ELR (cell line): ENCODE measurements around the gene DENND5B.

Source experiments
- DNase-seq: peaks from one replicate; pipeline ENCODE4 v3.0.0-alpha.2; 2015; ENCODE audit warnings: low read depth

Gene DENND5B

DNA sequence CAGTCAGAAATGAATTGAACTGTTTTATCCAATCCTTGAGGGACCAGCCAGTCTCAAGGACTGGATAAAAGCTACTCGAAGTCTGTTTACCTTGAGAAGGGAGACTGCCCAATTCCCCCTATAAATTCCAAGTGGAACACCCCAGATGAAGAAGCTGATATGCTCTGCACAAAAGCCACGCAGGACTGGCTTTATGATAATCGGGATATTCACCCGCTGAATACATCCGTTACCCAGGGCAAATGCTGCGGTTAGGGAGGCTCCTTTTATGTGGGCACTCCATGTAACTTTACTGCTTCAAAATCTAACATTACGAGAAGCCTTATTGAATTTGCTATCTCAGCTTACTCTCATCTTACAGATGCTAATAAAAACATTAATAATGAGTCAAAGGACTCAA lies 119.1 kb downstream of the DENND5B start:
- peak; percentile 58 for DNase-seq

DNA sequence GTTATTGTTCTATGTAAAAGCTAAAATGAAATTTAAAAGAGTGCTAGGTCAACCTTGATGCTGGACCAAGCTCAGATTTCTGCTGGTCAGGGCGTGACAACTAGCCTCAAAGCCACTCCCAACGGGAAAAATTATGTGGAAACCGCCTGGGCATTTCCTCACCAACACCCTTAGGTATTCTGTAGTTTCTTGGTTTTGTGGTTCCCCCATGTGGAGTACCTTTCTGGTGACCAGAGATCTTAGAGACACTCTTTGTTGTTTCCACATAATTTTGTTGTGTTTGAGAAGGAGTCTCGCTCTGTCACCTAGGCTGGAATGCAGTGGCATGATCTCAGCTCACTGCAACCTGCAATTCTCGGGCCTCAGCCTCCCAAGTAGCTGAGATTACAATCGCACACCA lies 119.9 kb downstream of the DENND5B start:
- DNase-seq, result no peak

DNA sequence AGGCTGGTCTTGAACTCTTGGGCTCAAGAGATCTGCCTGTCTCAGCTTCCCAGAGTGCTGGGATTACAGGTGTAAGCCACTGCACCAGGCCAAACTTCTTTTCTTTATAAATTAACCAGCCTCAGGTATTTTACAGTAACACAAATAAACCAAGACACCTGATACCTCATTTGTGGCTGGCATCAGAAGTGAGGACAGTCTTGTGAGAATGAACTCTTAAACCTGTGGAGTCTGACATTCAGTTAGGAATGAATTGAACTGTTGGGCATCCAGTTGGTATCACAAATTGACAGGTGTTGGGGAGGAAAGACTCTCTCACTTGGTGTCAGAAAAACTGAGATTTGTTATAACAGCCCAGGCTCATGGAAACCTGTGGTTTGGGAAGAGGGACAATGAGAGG lies 120.5 kb downstream of the DENND5B start:
- DNase-seq, result no peak

DNA sequence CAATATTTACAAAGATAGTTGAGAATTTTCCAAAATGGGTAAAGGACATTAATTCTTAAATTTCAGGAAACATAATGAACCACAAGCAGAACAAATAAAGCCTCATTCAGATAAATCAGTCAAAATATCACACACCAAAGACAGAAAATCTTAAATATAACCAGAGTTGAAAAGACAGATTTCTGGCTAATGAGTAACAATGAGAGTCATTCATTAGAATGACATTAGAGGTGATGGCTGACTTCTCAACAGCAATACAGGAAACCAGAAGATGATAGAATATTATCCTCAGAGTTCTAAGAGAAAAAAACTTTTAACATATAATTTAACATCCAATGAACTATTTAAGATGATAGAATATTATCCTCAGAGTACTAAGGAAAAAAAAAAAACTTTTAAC lies 124.2 kb downstream of the DENND5B start:
- peak; percentile 67 for DNase-seq

DNA sequence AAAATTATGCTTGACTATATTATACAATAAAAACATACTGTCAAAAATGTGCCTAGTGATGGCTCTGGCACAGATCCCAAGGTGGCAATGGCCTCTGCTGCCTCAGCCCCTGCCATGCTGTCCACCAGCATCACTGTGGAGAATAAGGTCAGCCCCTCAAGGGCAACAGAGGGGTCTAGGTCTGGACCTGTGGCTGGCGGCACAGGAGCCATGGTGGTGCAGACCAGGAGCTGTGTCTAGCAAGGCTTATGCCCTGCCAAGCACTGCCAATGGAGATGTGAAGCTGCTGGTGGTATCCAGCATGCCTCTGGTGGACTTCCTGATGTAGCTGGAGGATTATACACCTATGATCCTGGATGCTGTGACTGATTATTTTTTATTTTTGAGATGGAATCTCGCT lies 125.9 kb downstream of the DENND5B start:
- no peak for DNase-seq

DNA sequence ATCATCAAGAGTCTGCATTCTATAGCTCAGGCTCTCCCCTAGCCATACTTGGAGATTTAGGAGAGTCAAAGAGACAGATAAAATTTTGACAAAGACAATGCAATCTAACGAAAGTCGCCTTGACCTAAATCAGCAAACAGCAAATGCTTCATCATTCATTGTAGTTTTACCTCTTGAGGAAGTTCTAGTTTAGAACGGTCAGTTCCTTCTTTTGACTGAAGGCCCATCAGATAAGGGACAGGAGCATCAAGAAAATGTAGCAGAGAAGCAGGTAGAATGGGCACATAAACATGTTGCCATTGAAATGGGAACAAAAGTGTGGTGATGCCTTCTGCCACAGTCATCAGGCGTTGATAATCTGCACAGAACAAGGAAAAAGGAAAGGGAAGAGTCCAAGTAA lies 130.9 kb downstream of the DENND5B start:
- DNase-seq, result no peak

DNA sequence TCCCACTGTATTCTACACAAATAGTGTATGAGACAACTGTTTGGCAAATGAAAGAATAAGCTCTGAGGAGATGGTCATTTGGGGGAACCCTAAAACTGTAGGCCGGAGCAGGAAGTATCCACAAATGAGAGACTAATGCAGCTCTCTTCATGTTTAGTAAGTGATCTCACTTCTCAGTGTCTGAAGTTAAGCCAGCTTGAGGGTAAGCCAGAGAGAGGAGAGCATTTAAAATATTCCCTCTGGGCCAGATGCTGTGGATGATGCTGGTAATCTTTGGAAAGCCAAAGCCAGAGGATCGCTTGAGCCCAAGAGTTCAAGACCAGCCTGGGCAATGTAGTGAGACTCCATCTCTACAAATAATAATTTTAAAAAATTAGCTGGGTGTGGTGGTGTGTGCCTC lies 134.4 kb downstream of the DENND5B start:
- DNase-seq, result no peak

DNA sequence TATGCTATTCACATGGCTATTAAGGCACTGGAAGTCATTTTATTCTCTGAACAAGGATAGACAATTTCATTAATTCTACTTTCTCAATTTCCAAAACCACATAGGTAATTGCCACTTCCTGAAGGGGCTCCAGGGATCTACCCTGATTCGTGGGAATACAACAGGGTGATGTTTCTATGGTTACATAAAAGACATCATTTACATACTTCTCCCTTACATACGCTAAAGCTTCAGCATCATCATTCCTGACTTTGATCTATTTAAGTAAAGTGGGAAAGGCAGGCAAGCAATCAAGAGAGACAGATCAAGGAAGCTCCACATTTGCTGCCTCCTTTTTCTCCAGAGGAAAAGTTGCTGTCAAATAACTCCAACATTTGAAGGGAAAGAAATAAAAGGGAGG lies 146.2 kb downstream of the DENND5B start:
- DNase-seq, result no peak

DNA sequence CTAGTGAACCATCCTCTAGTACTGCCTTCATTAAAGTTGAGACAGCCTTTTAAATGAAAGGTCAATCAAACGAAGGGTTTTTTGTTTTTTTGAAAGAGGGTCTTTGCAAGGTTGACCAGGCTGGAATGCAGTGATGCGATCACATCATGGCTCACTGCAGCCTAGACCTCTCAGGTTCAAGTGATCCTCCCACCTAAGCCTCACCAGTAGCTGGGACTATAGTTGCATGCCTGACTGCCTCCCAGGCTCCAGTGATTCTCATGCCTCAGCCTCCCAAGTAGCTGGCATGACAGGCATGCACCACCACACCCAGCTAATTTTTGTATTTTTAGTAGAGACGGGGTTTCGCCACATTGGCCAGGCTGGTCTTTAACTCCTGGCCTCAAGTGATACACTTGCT lies 150.3 kb downstream of the DENND5B start:
- no peak for DNase-seq

DNA sequence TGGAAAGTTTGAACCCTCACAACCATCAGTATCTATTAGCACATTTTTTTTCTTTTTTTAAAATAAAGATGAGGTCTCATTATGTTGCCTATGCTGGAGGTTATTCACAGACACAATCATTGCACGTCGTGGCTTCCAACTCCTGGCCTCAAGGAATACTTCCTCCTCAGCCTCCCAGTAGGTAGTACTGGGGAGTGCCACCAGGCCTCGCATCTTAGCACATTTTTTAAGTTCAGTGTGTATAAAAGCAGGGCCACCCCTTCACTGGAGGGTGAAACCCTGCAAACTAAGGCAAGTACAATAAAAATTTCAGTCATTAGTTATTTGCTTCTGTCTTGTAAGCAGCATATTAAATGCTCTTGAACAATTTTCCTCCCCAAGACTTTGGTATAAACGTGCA lies 150.8 kb downstream of the DENND5B start:
- no peak for DNase-seq

DNA sequence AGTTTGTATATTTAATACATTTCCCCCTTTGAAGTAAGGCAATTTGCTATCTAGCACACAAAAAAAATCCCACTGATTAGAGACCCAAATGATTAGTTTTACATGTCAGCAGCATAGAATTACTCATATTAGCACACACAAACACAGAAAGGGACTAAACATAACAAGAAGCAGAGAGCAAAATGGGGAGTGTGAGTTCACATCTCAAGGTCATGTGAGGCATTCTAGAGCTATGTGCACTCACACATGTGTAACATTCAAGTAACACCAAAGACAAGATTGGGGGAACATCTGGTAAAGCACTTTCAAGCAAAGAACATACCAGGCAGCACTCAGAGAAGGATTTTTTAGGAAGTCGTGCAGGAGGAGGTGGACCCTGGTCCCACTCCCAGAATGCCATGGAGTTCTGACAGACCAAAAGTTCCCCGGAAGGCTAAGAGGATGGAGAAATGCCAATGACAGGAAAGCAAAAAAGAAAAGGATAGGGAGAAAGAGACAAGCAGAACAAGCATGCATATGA lies 159.2 kb downstream of the DENND5B start:
- peak; percentile 16 for DNase-seq

DNA sequence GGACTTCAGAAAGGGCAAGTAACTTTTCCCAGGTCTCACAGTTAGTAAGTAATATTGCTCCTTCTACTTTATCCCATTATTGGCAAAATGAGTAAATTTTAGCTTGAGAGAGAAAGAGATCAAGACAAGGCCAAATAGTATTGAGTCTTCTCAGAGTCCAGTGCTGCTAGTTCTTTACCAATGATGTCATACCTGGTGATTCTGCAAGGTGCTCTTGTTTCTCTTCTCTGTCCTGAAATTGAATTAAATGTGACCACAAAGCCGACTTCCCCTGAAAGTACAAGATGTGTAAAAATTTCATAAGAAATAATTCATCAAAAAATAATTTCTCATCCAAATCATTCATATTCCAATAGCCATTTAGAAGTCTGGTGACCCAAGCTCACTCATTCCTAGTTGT lies 167.5 kb downstream of the DENND5B start:
- DNase-seq, result no peak

DNA sequence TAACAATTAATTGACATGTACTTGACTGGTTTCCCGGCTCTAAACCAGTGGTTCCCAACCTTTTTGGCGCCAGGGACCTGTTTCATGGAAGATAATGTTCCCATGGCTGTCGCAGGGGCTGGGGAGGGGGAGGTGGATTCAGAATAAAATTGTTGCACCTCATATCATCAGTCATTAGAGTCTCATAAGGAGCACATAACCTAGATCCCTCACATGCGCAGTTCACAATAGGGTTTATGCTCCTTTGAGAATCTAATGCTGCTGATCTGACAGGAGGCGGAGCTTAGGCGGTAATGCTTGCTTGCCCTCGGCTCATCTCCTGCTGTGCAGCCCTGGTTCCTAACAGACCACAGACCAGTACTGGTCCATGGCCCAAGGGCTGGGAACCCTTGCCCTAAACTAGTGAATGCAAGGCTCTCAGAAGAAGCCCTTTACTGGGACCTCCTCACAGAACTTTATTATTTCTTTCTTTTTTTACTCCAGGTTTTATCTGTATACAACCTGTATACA lies 178.6 kb downstream of the DENND5B start:
- no peak for DNase-seq

DNA sequence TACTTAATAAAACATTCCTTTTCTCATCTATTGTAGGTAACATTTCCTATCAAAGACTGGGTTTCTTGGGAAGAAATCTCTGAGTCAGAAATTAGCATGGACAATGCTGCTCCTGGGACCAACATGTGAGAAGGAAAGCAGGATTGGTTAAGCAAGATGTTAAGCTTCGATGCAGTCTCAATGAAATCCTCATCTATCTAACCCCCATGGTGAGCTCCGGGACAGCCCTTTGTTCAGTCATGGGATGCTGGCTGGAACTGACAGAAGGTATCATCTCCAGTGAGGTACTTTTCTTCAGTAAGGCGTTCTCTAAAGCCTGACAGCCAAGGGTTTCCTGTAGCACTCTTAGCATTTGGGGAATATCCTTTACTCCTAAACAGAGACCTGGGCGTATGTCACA lies 182.2 kb downstream of the DENND5B start:
- no peak for DNase-seq

DNA sequence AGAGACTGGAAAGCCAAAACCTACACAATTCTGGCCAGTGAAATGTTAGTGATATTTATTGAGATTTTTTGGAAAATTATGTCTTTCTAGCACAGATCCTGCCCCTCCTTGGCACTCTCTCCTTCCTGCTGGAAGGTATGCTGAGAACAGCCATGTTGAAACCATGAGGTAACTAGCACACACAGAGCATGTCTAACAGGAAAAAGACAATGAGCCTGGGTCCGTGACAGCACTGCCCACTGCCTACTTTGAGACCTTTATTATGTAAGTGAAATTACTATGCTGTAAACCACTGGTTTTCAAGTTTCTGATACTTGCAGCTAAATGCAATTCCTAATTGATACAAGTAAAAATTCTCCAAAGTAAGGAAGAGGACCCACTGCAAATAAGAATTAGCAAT lies 183.4 kb downstream of the DENND5B start:
- DNase-seq, result no peak

DNA sequence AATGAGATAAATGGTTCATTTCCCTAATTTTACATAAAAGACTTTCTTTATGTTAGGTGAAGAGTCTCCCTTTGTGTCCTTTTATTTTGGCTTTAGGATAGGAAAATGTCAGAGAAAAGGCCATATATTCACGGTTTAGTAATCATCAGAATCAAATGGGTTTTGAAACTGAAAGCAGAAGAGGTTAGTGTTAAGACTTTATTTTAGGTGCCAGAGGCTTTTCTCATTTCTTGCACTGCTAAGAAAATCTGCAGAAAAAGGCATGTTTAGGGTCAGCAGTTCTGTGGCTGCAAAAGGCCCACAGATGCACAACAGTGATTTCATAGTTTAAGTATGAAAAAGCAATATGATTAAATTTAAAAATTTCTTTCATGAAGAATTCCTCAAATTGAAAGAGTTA lies 184.6 kb downstream of the DENND5B start:
- DNase-seq, result no peak

DNA sequence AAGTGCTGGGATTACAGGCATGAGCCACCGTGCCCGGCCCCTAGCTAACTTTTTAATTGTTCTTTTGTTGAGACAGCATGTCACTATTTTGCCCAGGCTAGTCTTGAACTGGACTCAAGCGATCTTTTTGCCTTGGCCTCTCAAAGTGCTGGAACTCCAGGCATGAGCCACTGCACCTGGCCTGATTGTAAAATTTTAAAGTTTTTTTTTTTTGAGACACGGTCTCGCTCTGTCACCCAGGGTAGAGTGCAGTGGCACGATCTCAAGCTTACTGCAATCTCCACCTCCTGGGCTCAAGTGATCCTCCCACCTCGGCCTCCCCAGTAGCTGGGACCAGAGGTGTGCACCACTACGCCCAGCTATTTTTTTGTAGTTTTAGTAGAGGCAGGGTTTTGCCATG lies 185.9 kb downstream of the DENND5B start:
- DNase-seq, result no peak

DNA sequence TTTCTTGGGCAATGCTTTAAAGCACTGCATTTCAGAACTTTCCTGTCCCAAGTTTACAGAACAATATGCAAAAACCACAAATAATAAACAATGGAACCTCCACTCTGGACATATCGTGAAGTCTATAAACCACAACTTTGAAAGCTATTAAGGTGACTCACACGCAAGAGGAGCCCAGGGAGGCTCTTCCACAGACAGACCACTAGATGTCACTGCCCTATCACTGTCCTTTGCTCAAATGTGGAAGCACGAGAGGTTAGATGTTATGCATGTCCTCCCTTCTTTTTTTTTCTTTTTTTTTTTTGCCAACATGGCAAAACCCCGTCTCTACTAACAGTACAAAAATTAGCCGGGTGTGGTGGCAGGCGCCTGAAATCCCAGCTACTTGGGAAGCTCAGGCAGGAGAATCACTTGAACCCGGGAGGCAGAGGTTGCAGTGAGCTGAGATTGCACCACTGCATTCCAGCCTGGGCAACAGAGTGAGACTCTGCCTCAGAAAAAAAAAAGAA lies 187.8 kb downstream of the DENND5B start:
- peak; percentile 95 for DNase-seq

DNA sequence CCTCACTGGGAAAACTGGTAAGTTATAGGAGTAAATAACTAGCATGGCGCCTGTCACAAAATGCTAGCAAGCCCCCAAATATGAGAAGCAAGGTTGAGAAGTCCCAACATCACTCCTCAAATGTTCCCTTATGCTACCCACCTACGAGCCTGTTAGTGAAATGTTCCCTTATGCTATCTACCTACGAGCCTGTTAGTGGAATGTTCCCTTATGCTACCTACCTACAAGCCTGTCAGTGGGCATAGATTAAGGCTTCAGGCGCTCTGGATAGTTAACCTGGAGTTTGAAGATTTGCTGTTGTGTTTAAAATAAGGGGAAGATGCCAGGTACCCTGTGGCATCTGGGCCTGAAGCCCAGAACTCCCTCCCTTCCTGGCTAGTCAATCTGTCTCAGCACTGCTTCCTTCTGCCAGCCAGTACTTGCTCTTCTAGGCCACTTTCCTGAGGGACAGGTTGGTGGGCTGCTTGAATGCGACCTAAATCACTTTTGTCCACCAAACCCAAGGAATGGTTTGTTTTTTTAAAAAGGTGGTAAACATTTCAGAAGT lies 197.9 kb downstream of the DENND5B start:
- no peak for DNase-seq

DNA sequence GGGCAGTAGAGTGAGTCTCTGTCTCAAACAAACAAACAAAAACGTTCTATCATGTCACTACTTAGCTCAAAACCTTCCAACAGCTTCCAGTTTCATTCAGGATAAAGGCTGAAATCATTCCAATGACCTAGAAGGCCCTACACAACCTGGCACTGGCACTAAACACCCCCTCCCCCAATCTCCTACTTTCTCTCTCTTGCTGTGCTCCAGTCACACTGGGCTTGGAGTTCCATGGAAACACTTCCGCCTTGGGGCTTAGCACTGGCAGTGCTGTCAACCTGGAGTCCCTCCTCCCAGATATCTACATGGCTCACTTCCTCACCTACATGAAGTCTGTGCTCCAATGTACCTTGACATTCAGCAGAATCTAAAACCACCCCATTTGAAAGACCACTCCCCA lies 199.9 kb downstream of the DENND5B start:
- no peak for DNase-seq

DNA sequence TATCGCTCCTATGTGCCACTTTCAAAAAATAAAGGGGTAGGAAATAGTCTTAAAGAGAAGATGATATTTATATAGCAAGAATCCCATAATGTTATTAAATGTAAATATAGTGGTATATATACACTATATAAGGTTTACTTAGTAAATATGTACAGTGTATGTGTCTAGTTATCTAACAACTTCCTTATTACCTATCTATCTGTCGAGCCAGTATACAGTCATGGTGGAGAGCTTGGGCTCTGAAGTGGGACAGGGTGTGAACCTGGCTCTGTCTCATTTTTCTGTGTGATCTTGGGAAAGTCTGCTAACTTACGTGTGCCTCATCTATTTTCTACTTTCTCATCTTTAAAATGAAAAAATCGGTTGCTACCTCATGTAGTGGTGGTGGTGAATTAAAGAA lies 202.2 kb downstream of the DENND5B start:
- no peak for DNase-seq

DNA sequence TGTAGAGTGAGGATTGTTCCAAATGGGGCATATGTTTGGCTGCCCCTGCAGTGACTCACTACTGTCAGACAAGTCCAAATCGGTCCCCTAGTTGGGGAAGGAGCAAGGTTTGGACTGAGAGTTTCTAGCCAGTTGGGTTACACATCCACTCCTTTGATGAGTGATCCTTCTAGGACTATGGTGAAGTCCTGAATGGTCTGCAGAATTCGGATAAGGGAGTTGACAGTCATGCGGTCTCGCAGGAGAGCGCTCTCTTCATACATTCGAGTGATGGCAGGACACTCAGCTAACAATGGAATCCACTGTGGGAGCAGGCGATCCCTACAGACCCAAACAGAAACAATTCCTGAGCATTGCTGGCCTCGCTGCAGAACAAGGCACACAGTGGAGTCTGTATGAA lies 203.5 kb downstream of the DENND5B start:
- no peak for DNase-seq

DNA sequence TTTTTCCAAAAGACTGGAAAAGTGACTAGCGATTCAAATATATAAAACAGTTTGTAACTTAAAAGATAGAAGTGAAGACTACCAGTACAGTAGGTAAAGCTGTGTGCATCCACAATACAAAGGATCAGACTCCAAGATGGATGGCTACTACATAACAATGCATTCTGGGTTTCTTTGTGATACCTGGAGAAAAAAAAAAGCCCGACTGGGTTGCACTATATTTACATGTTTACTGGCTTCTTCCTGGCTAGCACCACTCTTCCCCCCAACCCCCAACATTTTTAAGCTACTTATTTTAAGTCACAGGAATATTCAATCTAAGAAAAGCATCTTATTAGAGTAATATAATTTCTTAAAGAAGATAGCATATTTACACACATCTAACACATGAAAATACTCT lies 203.9 kb downstream of the DENND5B start:
- DNase-seq, result no peak

DNA sequence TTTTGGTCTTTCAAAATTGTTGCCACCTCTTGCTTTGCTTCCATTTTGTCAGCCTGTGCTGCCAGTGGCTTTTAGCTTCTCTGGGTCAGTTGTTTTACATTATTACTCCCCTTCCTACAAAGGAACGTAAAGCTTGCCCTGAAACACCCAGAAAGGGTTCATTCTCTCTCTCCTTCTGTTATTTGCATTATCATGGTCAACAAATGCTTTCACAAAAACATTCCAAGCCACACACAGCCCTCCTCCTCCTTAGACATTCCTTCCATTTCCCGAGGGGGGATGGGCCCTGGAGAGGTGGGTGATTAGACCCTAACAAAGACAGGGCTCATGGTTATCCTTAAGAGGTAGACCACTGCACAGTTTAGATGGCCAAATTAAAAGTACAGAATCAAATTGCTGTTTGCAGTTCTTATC lies 204.6 kb downstream of the DENND5B start:
- no peak for DNase-seq
